T-helper 1 cell treated with Interleukin-12 subunit alpha and Interleukin-12 subunit beta and Interleukin-4 antibody, amounts not matched to agents 30 μg/mL and 1 μg/mL, for 36 hours (primary cell): ENCODE measurements around the gene FADS3.

ENCODE experiments used
- H3K27ac Mint-ChIP-seq: one replicate; pipeline ENCODE4 v1.8.0; 2021; ENCODE audit warnings: mild to moderate bottlenecking, mixed read lengths
- H3K27me3 Mint-ChIP-seq: one replicate; pipeline ENCODE4 v1.8.0; 2021; ENCODE audit warnings: low read depth, mixed read lengths
- H3K36me3 Mint-ChIP-seq: one replicate; pipeline ENCODE4 v1.8.0; 2021; ENCODE audit warnings: low read depth, mixed read lengths
- H3K4me1 Mint-ChIP-seq: one replicate; pipeline ENCODE4 v1.8.0; 2021; ENCODE audit warnings: low read depth, mixed read lengths
- H3K4me3 Mint-ChIP-seq: one replicate; pipeline ENCODE4 v1.8.0; 2021; ENCODE audit warnings: mild to moderate bottlenecking, moderate library complexity, mixed read lengths
- H3K9me3 Mint-ChIP-seq: one replicate; pipeline ENCODE4 v1.8.0; 2021; ENCODE audit warnings: mixed read lengths

The FADS3 gene

DNA sequence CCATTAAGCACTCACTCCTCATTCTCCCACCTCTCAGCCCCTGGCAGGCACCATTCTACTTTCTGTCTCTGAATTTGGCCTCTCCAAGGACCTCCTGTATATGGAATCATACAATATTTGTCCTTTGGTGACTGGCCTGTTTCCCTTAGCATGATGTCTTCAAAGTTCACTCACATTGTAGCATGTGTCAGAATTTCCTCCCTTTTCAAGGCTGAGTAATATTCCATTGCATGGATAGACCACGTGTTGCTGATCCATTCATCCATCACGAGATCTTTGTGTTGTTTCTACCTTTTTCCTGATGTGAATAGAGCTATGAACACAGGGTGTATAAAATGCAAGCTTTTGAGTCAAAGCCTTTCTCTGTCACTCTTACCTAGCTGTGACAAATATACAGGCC lies 51.6 kb downstream of the FADS3 start:
- no peaks in the 10 kb centered on the region for H3K27me3 Mint-ChIP-seq
- peaks cover 19% of the 10 kb centered on the region for H3K4me1 Mint-ChIP-seq
- peaks cover 39% of the 10 kb centered on the region for H3K36me3 Mint-ChIP-seq
- peak overlapping the region; percentile 57 for H3K27ac Mint-ChIP-seq
- H3K9me3 Mint-ChIP-seq: no peaks in the 10 kb centered on the region
- H3K4me3 Mint-ChIP-seq: no peak overlapping the region

DNA sequence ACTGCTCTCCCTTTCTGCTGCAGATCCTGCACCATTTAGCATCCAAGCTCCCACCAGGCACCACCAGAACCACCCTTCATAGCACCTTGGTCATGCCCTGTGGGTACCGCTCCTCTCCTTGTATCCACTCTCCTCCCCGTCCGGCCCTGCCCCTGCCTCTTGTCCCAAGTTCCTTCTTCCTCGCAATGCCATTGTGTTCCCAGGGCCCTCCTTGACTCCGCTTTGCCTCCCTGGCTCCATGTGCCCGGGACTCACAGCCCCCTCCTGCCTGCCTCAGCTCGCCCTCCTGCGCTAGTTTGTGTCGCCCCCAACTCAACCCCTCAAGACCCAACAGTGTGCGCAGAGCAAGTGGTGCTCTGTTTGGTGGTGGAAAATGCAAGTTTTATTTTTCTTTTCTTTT lies 52.4 kb downstream of the FADS3 start:
- Mint-ChIP-seq H3K4me1 (peaks cover 25% of the 10 kb centered on the region), H3K4me3 (no peak overlapping the region), H3K9me3 (no peaks in the 10 kb centered on the region), H3K36me3 (peaks cover 40% of the 10 kb centered on the region), H3K27ac (peak overlapping the region; percentile 73), H3K27me3 (no peaks in the 10 kb centered on the region)

DNA sequence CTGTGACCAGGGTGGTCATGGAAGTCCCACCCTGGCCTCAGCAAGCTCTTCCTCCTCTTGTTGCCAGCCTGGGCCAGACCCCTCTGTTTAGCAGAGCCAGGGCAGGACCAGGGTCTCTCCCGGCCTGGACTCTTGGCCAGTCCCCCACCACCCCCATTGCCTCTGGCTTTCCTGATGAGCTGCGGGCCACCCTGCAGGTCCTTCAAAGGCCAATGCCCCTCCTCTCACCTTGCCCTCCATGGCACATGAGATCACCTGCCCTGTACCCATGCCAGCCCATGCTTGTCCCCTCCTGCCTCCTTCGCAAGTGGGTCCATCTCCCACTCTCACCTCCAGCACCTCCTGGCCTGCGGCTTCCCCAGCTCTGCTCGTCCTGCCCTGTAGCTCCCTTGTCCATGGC lies 52.8 kb downstream of the FADS3 start:
- Mint-ChIP-seq H3K27me3 (no peaks in the 10 kb centered on the region), H3K27ac (peak overlapping the region; percentile 73), H3K9me3 (no peaks in the 10 kb centered on the region), H3K36me3 (peaks cover 44% of the 10 kb centered on the region), H3K4me1 (peaks cover 29% of the 10 kb centered on the region), H3K4me3 (no peak overlapping the region)

DNA sequence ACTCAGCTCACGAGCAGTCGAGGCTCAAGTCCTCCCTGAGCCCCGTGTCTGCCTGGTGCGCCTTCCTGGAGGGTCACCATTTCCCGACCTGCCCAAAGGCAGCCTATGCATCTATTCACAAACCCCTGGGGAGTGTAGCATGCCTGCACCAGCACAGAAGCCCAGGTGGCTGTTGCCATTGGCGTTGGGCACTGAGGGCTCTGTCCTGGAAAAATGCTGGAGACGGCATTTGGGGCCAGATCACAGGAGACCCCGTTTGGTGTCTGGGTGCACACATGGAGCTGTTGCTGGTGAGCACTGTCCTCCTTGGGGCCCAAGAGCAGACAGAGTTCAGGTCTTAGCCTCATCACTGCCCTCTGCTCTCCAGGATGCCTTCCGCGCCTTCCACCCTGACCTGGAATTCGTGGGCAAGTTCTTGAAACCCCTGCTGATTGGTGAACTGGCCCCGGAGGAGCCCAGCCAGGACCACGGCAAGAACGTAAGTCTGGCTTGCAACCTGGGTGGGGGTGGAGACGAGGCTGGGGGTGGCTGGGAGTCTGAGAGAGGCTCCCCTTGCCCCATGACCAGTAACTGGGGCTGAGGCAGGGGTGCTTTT lies 53.8 kb downstream of the FADS3 start:
- Mint-ChIP-seq H3K27ac (peak overlapping the region; percentile 49), H3K4me1 (peaks cover 38% of the 10 kb centered on the region), H3K4me3 (no peak overlapping the region), H3K27me3 (no peaks in the 10 kb centered on the region), H3K36me3 (peaks cover 45% of the 10 kb centered on the region), H3K9me3 (no peaks in the 10 kb centered on the region)

DNA sequence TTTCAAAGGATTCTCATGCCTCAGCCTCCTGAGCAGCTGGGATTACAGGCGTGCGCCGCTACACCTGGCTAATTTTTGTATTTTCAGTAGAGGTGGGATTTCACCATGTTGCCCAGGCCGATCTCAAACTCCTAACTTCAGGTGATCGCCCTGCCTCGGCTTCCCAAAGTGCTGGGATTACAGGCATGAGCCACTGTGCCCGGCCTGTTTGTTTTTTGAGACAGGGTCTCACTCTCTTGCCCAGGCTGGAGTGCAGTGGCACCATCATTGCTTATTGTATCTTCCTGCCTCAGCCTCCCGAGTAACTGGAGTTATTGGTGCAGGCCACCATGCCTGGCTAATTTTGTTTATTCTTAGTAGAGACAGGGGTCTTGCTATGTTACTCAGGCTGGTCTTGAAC lies 55.2 kb downstream of the FADS3 start:
- Mint-ChIP-seq H3K4me1 (peaks cover 49% of the 10 kb centered on the region), H3K4me3 (peak overlapping the region; percentile 63), H3K27ac (peak overlapping the region; percentile 98), H3K27me3 (no peaks in the 10 kb centered on the region), H3K36me3 (peaks cover 35% of the 10 kb centered on the region), H3K9me3 (no peaks in the 10 kb centered on the region)

DNA sequence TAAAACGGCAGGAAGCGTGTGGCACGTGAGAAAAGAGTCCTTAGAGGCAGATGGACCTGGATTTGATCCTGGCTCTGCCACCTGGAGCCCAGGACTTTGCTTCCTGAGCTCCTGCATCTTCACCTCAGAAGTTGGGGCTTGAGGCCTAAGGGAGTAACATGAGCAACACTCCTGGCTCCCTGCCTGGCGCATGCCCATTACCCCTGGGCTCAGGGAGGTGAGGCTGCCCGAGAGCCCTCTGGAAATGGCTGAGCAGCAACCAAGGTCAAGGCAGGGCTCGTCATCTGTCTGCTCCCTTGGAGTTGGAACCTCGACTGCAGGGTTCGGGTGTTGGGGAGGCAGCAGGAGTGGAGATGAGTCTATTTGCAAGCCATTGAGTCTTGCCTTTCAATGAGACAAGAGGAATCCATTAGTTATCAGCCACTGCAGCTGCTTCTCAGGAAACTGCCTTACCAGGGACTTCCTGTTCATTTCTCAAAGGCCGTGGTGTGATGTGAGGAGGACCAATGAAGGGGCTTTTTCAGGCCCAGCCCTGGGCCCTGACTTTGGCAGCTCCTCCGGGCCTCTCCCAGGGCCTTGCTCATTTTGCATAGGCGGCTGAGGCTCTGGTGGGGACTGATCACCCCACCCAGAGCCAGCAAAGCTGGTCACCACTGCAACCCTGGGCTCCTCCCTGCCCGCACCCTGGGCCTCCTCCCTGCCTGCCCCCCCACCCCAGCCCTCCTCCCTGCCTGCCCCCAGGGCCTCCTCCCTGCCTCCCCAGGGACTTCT lies 56.9 kb downstream of the FADS3 start:
- Mint-ChIP-seq H3K27me3 (no peaks in the 10 kb centered on the region), H3K4me3 (peak overlapping the region; percentile 84), H3K27ac (peak overlapping the region; percentile 98), H3K36me3 (peaks cover 24% of the 10 kb centered on the region), H3K9me3 (no peaks in the 10 kb centered on the region), H3K4me1 (peaks cover 56% of the 10 kb centered on the region)

DNA sequence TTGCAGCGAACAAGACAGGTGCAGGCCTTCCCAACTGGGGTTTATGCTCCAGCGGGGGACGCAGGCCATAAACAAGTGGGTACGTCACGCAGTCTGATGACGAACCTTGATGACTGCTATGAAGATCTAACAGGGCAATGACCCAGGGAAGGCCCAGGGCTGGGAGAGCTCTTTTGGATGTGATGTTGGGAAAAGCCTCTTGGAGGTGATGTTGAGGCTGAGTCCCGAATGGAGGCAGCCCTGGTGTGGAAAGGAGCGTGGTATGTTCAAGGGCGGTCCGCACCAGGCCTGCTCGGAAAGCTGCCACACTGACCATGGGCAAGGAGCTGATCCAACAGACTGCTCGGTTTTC lies 57.4 kb downstream of the FADS3 start:
- peaks cover 58% of the 10 kb centered on the region for H3K4me1 Mint-ChIP-seq
- peak overlapping the region; percentile 84 for H3K4me3 Mint-ChIP-seq
- H3K36me3 Mint-ChIP-seq: peaks cover 21% of the 10 kb centered on the region

DNA sequence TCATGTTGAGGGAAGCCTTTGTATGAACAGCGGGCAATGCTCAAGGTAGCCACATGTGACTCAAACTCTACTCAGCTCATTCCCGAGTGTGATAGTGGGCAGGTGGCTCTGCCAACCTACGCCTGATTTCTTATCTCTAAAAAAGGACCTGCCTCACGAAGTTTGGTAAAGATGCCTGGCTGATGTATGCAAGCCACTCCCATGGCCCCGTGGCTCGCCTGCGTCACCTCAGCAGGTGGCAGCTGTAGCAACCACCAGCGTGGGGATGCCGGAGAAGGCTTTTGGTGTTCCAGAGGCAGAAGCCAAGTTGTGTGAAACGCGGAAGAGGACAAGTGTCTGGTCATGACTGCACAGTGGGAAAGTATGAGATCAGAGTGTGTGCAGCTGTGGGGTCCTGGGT lies 57.9 kb downstream of the FADS3 start:
- peaks cover 58% of the 10 kb centered on the region for H3K4me1 Mint-ChIP-seq
- peak overlapping the region; percentile 84 for H3K4me3 Mint-ChIP-seq
- H3K36me3 Mint-ChIP-seq: peaks cover 18% of the 10 kb centered on the region
- peak overlapping the region; percentile 98 for H3K27ac Mint-ChIP-seq
- H3K27me3 Mint-ChIP-seq: no peaks in the 10 kb centered on the region
- H3K9me3 Mint-ChIP-seq: no peaks in the 10 kb centered on the region

More for the DNA sequence above, 57.4 kb downstream of the FADS3 start:
- H3K27me3 Mint-ChIP-seq: no peaks in the 10 kb centered on the region
- no peaks in the 10 kb centered on the region for H3K9me3 Mint-ChIP-seq
- H3K27ac Mint-ChIP-seq: peak overlapping the region; percentile 98

DNA sequence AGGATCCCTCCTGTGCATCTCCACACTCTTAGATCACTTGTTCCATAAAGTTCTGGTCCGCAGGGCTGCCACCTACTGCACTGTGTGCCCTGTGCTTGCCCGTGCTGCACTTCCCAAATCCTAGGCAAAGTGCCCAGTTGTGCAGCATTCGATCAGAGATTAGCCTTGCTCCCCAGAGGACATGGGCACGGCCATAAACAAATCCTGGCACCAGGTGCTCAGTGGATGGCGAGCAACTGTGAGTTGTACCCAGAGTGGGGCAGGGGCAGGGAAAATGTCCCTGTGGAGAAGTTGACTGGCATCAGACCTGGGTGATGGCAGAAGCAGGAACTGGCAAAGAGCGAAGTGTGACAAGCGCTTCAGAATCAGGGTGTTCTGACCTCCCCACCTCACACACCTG lies 58.6 kb downstream of the FADS3 start:
- H3K27ac Mint-ChIP-seq: peak overlapping the region; percentile 98
- H3K4me1 Mint-ChIP-seq: peaks cover 58% of the 10 kb centered on the region
- H3K4me3 Mint-ChIP-seq: no peak overlapping the region
- no peaks in the 10 kb centered on the region for H3K27me3 Mint-ChIP-seq
- no peaks in the 10 kb centered on the region for H3K9me3 Mint-ChIP-seq
- peaks cover 18% of the 10 kb centered on the region for H3K36me3 Mint-ChIP-seq

DNA sequence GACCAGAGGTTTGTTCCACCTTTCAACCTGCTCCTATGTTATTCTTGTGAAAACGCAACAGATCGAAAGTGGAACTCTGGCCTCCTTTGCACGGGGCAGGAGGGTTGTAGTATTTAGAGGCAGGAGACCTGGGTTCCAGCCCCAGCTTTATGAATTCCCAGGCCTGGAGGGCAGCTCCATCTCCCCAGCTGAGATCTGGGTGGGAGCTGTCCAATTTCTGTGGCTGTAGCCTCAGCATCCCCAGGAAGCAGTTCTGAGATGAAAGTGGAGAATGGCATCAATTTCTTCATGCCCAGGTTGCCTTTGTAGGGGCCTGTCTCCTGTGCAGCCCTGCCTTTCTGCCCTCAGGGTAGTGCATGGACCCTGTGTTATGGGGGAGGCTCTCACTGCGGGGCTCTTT lies 59.1 kb downstream of the FADS3 start:
- peak overlapping the region; percentile 98 for H3K27ac Mint-ChIP-seq
- H3K9me3 Mint-ChIP-seq: no peaks in the 10 kb centered on the region
- H3K4me3 Mint-ChIP-seq: peak overlapping the region; percentile 75
- H3K27me3 Mint-ChIP-seq: no peaks in the 10 kb centered on the region
- peaks cover 18% of the 10 kb centered on the region for H3K36me3 Mint-ChIP-seq
- peaks cover 59% of the 10 kb centered on the region for H3K4me1 Mint-ChIP-seq

DNA sequence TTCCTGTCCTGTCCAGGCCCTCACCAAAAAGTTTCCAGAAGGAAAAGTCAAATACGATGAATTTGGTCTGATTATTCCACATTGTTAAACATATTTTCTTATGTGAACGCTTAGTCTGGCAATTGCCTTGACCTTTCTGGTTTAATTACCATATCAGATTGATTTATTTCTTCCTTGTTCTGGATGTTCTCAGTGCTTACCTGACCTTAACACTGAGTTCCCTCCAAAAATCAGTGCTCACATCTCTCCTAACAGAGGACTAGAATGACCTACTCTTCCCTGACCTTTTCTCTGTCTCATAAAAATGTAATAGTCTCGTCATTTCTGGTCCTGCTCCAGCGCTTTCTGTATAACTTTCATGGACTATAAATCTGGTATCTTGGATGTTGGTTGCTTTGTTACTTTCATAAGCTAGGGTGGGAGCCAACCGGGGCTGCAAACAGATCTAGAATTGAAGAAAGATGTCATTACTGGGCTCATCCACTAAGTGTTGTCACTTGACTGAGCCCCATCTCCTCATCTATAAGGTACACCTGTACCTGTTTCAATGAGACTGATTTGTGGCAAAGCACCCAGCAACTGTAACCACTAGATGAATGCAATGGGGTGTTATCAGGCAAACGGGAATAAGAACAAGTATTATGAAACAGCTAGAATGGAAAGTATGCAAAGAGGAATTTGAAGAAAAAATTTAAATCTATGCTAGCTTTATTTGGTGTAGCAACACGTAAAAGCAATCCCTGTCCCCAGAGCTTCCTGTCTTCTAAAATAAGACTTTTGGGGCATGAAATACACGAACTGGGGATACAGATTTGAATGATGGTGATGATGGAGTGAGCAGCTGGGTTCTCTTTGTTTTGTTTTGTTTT lies 60.9 kb downstream of the FADS3 start:
- Mint-ChIP-seq H3K4me1 (peaks cover 57% of the 10 kb centered on the region), H3K27ac (peak overlapping the region; percentile 87), H3K27me3 (no peaks in the 10 kb centered on the region), H3K9me3 (no peaks in the 10 kb centered on the region), H3K36me3 (peaks cover 15% of the 10 kb centered on the region), H3K4me3 (peak overlapping the region; percentile 85)

DNA sequence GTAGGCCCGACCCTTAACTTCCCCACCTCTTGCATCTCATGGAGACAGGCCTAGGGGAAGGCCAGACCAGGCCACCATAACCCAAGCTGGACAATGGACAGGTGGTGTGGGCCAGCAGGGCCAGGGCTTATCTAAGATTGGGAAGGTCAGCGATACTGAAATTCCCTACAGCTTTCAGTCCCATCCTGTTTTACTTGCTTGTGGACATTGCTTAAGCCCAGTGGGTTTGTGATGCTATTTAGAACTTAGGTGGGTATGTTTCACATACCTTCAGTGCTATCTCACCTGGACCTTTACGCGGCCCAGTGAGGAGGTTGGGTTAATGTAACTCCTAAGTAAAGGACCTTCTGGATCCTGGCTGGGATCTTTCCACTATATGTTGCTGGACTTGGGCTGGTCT lies 61.5 kb downstream of the FADS3 start:
- Mint-ChIP-seq H3K27ac (no peak overlapping the region), H3K36me3 (peaks cover 15% of the 10 kb centered on the region), H3K4me3 (peak overlapping the region; percentile 85), H3K27me3 (no peaks in the 10 kb centered on the region), H3K4me1 (peaks cover 53% of the 10 kb centered on the region), H3K9me3 (no peaks in the 10 kb centered on the region)

DNA sequence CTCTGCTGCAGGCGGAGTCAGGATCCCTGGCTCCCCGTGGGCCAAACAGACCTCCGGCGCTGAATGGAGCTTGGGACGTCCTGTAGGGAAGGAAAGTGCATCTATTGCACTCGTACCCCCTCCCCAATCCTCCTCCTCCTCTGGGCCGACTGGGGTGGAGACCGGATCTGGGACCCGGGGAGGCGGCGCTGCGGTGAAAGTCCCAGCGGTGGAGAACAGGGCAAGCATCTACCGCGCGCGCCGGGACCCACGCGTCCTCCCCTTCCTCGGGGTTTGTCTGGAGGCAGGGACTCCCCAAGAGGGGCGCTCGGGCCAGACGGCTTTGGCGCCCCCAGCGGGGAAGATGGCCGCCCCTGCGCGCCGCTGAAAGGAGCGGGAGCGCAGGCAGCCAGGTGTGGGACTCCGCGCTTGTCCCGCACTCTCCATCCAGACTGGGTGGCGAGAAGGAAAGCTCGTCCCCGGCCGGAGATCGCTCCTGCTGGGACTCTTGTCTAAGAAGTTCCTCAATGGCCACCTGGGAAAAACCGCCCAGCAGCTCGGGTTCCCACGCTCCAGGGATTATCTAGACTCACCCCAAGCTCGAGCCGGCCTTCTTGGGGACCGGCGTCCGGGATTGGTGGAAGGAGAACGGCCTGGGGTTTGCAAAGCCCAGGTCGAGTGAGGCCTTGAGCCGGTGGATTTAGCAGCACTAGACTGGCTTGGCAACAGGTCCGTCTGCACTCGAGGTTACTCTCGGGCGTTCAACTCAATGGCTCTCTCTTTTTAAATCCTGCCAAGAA lies 62.5 kb downstream of the FADS3 start:
- Mint-ChIP-seq H3K9me3 (no peaks in the 10 kb centered on the region), H3K4me3 (peak overlapping the region; percentile 85), H3K27ac (peak overlapping the region; percentile 93), H3K4me1 (peaks cover 49% of the 10 kb centered on the region), H3K36me3 (peaks cover 13% of the 10 kb centered on the region), H3K27me3 (no peaks in the 10 kb centered on the region)

DNA sequence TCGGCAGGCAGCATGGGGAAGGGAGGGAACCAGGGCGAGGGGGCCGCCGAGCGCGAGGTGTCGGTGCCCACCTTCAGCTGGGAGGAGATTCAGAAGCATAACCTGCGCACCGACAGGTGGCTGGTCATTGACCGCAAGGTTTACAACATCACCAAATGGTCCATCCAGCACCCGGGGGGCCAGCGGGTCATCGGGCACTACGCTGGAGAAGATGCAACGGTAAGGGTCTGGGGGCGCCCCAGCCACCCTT lies 63.0 kb downstream of the FADS3 start:
- H3K4me3 Mint-ChIP-seq: peak overlapping the region; percentile 85
- no peaks in the 10 kb centered on the region for H3K9me3 Mint-ChIP-seq
- peak overlapping the region; percentile 93 for H3K27ac Mint-ChIP-seq
- H3K27me3 Mint-ChIP-seq: no peaks in the 10 kb centered on the region
- H3K4me1 Mint-ChIP-seq: peaks cover 44% of the 10 kb centered on the region
- H3K36me3 Mint-ChIP-seq: peaks cover 8% of the 10 kb centered on the region
